Measurements from ENCODE around the gene KNG1. TPM values are rescaled to one million over a fixed set of nuclear protein-coding genes. Genes with fewer than 3 reads are reported as not detected.

Gene KNG1
- total RNA-seq, 1 donor from 2014 or later, result 0.37 TPM

DNA sequence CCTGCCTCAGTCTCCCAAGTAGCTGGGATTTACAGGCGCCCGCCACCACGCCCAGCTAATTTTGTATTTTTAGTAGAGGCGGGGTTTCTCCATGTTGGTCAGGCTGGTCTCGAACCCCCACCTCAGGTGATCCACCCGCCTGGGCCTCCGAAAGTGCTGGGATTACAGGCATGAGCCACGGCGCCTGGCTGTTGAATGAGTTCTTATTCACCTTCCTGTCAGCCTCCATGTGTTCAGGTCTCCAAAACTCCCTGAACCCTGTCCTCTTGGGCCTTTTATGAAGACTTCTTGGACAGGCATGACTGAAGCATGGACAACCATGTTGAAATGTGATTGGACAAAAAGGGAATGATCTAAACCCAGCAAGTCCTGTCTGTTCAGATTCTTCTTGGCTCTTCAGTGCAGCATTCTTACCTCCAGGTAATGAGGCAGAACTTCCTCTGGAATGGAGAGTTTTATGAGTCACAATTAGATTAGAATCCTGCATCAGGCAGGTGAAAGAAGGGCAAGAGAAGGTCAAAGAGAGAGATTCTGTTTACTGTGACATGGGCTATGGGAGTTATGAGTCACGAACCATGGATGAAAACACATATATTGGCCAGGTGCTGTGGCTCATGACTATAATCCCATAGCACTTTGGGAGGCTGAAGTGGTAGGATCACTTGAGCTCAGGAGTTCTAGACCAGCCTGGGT is 43.1 kb downstream of the KNG1 start:
- ATAC-seq, result no peak
- DNase-seq, result no peak
- intact Hi-C loops (cut with micrococcal nuclease), result no loop called here

DNA sequence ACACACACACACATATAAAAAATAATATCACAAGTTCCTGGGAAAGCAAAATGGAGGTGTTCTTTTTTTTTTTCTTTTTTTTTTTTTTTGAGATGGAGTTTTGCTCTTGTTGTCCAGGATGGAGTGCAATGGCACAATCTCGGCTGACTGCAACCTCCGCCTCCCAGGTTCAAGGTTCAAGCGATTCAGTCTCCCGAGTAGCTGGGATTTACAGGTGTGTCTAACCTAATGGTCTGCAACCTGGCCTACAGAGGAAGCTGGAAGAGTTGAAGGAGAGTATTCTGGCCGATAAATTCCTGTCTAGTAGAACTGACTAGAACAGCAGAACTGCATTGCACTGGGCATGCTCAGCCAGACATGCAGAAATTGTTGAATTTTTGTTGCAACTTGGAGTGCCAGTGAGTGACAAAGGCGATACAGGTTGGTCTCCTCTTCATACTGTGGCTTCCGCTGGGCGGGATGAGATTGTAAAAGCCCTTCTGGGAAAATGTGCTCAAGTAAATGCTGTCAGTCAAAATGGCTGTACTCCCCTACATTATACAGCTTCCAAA is 43.8 kb downstream of the KNG1 start:
- intact Hi-C loops (cut with micrococcal nuclease), result no loop called here
- DNase-seq (no peak), ATAC-seq (no peak)

DNA sequence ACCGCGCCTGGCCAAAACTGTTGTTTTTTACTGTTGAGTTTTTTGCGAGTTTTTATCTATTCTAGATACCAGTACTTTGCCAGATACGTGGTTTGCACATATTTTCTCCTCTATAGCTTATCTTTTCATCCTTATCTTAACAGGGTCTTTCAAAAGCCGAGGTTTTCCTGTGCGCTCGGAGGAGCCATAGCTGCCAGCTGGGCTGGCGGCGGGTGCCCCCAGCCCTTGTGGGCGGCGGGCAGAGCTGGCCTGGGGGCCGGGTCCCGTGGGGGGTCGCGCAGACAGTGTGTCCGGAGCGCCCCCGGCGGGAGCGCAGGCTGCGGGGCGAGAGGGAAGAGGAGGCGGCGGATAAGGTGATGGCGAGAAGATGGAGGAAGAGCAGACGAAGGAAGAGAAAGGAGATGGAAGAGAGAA is 55.1 kb downstream of the KNG1 start:
- DNase-seq, result no peak
- peak; percentile 45 for ATAC-seq
- intact Hi-C loops (cut with micrococcal nuclease), result no loop called here

DNA sequence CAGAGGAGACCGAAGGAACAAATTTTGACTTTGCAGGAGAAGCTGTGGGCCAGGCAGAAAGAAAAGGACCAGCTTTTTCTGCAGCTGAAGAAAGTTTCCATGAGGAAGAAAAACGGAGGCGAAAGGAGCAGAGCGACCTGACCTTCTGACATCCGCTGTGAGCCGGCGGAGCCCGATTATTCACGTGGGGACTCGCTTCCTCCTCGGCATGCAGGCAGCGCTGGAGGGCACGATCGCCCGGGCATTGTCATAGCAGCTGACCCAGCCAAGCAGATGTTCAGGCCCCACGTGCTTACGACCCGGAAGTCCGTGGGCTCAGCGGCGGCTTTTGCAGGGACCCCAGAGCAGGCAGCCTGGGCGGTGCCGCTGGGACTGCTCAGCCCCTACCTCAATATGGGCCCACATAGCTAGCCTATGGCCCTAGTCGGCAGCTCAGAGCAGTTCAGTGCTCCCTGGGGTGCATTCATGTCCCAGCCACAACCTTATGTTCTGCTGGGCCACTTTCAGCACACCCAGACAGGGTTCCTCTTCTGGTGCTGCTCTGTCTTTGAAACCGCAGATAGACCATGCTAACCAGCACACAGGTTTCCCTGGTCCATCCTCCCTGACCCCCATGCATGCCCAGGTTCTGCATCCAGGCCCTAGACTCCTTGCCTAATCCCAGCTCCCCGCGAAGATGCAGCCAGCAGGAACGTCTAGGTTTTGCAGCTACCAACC is 55.7 kb downstream of the KNG1 start:
- peak; percentile 90 for ATAC-seq
- intact Hi-C loops (cut with micrococcal nuclease), result no loop called here
- DNase-seq, result peak; percentile 78

DNA sequence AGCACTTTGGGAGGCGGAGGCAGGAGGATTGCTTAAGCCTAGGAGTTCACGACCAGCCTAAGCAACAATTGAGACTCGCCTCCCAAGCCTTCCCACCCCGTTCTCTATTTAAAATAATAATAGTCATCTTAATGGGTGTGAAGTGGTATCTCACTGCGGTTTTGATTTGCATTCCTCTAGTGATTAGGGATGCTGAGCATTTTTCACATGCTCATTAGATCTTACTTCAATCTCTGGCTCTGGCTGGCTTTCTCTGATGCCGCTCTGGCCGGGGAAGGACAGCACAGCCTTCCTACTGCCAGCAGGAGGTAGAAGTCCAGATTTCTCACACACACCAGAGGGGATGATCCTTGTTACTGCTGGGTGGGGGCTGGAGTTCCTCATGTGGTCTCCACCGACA is 58.8 kb downstream of the KNG1 start:
- intact Hi-C loops (cut with micrococcal nuclease), result no loop called here
- DNase-seq (no peak), ATAC-seq (no peak)

DNA sequence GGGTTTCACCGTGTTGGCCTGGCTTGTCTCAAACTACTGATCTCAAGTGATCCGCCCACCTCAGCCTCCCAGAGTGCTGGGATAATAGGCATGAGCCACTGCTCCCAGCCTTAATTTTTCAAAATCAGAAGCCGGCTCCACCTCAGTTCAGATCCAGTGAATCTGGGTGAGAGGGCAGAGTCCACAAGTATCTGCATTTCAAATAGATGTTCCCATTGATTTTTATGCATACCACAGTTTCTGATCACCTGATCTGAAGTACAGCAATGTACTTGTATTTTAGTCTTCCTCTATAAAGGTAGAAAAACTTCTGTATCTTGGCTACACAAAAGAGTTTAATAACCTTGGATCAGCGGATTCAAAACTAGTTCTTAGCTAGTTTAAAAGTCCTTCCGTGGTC is 62.0 kb downstream of the KNG1 start:
- no peak for ATAC-seq
- intact Hi-C loops (cut with micrococcal nuclease), result no loop called here
- no peak for DNase-seq

DNA sequence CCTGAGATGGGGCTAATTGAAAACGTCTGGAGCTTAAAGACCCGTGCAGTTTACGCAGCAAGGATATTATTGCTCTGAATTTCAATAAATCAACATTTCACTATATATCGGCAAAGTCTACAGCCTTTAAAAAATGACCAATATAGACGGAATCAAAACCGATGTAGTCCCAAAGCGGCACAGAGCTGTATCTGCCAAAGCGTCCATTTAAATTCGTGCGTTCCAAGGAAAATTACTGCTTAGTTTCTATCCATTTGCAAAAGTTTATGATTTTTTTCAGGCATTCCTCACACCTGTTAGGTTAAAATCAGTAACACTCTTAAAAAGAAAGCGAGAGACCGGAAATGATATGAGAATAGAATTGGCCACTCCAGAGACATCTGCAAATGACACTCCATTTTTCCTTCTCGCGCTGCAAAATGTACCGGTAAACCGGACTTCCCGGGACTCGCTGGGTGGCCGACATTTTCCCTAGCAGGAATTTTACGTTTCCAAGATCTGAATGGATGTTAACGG is 65.4 kb downstream of the KNG1 start:
- peak; percentile 9 for ATAC-seq
- intact Hi-C loops (cut with micrococcal nuclease), result no loop called here
- DNase-seq, result no peak

DNA sequence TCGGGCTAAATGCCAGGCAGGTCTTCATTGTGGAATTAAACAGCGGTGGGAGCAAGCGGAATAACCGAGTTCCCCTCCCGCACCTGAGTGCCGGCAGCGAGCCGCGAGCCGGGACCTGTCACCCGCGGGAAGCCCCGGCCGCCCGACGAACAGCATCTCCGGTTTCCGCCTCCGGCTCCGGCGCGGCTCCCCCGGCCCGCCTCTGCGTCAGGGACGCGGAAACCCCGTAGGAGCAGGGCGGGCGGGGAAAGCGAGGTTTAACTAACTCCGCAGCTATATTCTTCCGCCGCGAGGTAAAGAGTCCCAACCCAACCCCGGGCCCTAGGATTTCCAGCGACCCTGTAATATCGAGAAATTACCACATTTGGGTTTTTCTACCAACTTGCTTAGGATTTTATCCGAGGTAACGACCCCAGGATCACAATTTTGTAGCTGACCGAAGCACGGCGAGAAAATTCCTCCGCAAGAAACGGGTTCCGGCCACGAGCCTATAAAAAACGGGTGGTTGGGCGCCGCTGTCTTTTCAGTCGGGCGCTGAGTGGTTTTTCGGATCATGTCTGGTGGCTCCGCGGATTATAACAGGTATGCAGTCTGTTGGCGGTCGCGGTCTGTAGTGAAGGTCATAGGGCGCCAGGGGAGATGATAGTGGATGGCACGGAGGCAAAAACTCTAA is 66.0 kb downstream of the KNG1 start, which contains the start of gene EIF4A2:
TSS of gene EIF4A2 (plus strand) at position 520 of the 673 bp plus-strand sequence. CDS start at position 554, 34 bp downstream.
- ATAC-seq, result peak; percentile 88
- DNase-seq, result peak; percentile 93
- intact Hi-C loops (cut with micrococcal nuclease), result no loop called here

DNA sequence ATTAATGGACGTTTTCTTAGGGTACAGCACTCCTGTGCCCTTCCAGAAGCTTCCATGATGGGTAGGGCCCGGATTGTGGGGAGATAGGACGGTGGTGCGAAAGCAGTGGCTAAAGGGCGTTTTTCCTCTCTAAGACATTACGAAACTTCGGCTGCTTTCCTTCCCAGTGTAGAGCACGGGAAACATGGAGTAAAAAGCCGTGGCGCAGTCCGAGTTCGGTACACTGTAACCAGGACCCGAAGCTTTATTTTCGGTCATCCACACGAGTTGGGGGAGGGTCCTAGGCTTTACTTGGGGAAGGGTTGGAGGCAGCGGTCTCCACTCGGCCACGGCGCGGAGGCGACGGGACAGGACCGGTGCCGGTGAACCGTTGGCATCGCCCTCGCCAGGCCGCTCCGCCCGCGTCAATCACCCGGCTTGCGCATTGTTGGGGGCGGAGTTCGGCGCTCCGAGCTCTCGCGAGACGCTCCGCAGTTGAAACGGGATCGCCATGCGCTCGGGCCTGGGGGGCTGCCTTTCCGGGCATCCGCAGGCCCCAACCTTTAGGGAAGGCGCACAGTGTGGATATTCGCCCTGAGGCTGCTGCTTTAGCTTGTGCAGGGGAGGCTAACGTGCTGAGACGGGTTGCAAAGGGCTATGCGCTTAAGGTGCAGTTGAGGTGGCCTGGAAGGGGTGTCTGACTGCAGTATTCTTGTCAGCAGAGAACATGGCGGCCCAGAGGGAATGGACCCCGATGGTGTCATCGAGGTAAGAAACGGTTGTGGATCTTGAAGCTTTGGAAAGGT is 66.8 kb downstream of the KNG1 start:
- intact Hi-C loops (cut with micrococcal nuclease), result no loop called here
- DNase-seq, result peak; percentile 91
- peak; percentile 89 for ATAC-seq

DNA sequence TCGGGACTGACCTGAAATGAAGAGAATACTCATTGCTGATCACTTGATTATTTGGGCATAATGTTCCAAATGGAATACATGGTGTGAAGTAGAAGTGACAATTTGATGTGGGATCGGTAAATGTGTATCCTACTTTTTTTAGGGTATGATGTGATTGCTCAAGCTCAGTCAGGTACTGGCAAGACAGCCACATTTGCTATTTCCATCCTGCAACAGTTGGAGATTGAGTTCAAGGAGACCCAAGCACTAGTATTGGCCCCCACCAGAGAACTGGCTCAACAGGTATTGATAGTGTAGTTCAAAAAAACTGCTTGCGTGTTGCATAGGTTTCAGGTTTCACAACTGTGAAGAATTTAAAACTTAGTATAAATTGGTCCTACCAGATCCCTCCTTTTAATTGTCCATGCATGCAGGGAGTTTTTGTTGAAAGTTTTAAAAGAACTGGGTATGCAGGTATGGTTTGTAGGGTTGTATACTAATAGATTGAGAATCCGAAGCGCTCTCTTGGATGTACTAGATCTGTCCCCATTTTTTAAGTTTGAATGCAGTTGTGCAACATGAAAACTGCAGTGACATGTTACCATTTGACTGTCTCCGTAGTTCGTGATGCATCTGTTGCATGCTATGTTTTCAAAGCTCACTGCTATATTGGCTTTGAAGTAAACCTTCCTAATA is 67.8 kb downstream of the KNG1 start:
- DNase-seq (no peak), ATAC-seq (no peak)
- intact Hi-C loops (cut with micrococcal nuclease), result no loop called here

DNA sequence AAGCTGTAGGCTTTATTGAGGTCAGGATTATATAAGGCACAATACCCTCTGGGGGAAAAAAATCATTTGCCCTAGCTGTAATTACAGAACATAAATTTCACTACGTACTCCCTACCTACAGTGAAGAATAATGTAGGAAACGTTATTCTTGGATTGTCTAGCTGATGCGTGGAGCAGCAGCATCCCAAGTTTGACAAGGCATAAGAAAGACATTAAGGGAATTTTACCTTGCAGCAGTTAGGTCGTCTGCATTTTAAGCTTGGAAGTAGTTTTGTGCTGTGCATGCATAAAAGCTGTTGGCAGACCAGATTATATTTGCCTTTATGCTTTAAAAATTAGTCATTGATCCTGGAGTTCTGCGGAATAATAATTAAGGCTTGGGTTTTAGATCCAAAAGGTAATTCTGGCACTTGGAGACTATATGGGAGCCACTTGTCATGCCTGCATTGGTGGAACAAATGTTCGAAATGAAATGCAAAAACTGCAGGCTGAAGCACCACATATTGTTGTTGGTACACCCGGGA is 68.4 kb downstream of the KNG1 start:
- no peak for ATAC-seq
- DNase-seq, result no peak
- intact Hi-C loops (cut with micrococcal nuclease), result no loop called here

DNA sequence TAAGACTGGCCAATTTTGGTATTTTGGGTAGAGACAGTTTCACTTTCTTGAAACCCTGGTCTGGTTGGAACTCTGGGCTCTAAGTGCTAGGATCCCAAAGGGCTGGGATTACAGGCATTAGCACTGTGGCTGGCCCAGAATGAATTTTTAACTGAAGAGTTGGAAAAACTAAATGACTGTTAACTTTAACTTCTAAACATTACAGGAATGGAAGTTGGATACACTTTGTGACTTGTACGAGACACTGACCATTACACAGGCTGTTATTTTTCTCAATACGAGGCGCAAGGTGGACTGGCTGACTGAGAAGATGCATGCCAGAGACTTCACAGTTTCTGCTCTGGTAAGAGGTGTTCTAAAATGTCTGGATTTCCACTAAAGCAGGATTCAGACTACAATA is 69.8 kb downstream of the KNG1 start:
- ATAC-seq (no peak), DNase-seq (no peak)
- intact Hi-C loops (cut with micrococcal nuclease), result no loop called here

DNA sequence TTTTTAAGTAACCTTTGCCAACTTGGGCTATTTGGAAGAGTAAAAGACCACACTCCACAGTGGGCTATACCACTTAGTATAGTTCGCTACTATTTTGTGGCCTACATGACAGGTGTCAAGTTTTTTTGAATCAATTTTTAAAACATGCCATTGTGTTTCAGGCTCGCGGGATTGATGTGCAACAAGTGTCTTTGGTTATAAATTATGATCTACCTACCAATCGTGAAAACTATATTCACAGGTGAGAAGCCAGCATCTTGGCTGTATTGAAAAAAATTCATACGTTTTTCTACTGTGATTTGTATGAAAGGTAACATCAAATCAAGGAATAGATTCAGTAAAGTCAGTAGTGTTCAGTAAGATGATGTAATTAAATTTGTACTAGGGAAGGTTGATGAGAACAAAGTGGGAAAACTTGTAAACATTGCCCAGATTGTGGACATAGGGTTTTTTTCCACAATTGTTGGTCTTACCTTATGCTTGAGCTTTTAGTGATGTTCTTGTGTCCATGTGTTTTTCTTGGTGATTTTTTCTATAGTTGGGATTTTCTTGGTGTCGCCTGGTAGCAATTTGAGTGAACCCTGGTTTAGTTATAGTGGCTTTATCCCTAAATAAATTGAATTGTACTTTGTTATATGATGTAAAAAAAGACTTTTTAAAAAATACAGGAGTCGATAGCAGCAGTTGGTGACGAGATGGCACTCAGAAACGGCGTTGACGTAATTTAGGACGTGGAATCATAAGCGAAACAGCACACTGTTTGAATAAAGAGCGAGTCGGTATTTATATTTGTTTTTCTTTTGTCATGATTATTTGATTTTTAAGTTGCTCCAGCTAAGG is 70.7 kb downstream of the KNG1 start:
- intact Hi-C loops (cut with micrococcal nuclease), result no loop called here

DNA sequence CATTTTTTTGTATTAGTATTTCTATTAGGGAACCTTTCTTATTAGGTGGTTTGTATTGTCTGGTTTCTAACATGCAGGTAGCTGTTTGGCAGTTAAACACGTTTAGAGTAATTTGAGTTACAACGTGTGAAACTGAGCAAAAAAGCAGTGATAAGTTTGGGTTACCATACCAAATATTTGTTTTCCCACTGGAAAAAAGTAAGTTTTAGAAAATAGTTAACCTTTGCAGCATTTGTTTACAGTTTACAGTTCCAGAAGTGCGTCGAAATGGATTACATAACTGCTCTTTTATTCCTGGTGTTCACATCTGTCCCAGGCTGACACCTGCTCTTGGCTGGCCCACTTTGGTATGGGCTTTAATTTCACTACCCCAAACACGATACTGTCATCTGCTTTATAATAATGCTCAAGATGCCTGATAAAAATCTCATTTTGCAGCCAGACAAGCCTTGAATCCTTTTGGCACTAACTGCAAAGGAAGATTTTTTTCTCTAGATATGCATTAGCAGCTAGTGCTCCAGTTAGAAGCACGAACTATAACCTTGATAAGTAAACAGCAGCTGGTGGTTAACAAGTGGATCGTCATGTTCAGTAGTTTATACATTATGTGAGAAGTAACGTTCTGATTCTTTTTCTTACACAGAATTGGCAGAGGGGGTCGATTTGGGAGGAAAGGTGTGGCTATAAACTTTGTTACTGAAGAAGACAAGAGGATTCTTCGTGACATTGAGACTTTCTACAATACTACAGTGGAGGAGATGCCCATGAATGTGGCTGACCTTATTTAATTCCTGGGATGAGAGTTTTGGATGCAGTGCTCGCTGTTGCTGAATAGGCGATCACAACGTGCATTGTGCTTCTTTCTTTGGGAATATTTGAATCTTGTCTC is 71.6 kb downstream of the KNG1 start:
- ATAC-seq (no peak), DNase-seq (no peak)
- intact Hi-C loops (cut with micrococcal nuclease), result no loop called here

More for the DNA sequence above, 70.7 kb downstream of the KNG1 start:
- ATAC-seq, result no peak
- no peak for DNase-seq

DNA sequence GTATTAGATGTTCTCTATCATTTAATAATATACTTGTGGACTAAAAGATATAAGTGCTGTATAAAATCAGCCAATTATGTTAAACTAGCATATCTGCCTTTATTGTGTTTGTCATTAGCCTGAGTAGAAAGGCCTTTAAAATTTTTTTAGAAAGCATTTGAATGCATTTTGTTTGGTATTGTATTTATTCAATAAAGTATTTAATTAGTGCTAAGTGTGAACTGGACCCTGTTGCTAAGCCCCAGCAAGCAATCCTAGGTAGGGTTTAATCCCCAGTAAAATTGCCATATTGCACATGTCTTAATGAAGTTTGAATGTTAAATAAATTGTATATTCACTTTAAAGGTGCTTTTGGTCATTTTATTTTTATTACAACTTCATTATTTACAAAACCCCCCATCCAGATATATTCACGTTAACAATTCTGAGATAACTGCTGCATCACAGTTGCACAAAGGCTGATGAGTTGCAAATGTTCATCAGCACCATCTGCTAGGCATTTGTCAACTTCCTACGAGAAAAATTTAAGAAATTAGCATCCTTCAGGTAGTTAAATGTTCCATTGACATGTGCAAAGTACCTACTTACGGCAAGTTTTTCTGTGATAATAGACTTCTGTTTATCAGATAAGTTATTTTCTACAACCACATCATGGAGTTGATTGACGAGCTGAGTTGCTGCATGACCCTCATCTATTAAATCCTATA is 72.5 kb downstream of the KNG1 start:
- ATAC-seq (no peak), DNase-seq (no peak)
- intact Hi-C loops (cut with micrococcal nuclease), result no loop called here

Measured in left ventricle myocardium superior (tissue), 1 donor.